ENCODE results near the gene CD40. TPM values are rescaled to one million over a fixed set of nuclear protein-coding genes. Genes with fewer than 3 reads are reported as not detected.

The CD40 gene
- total RNA-seq, 1 experiment from 2014 or later: 7.8 TPM

DNA sequence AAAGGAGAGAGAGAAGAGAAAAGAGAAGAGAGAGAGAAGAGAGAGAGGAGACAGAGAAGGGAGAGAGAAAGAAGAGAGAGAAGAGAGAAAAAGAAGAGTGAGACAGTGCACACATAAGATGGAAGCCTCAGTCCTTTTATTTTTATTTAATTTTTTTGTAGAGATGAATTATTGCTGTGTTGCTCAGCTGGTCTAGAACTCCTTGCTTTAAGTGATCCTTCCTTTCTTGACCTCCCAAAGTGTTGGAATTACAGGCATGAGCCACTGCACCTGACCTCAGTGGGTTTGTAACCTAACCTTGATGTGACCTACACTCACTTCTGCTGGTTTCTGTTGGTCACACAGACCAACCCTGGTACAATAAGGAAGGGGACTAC lies 6.3 kb upstream of the CD40 start:
- Histone ChIP-seq H2BK120ac (ENCODE audit: low read depth, low read length, poor library complexity, severe bottlenecking) (no peak overlapping the region), H2BK20ac (ENCODE audit: low read depth, low read length, poor library complexity, severe bottlenecking) (no peak overlapping the region), H3K23ac (ENCODE audit: insufficient read length, low read depth, low read length) (no peak overlapping the region), H3K4me2 (ENCODE audit: insufficient read depth, insufficient read length, low read length) (no peak overlapping the region), H3K27me3 (ENCODE audit: insufficient read depth, low read length) (peaks cover 8% of the 10 kb centered on the region; the same call in 1 of the 2 replicates), H2BK12ac (ENCODE audit: insufficient read length, low read depth, low read length) (no peak overlapping the region), H3K4ac (ENCODE audit: low read depth, low read length) (no peak overlapping the region), H3K27ac (ENCODE audit: insufficient read length, low read depth, low read length) (no peak overlapping the region), H3T11ph (ENCODE audit: low read length) (no peak overlapping the region), H3K9me3 (ENCODE audit: control insufficient read depth, low read depth, low read length) (no peaks in the 10 kb centered on the region), H4K8ac (replicated peaks; ENCODE audit: insufficient read length, low read depth, low read length) (no peak overlapping the region), H3K14ac (ENCODE audit: insufficient read depth, low read length) (no peak overlapping the region), H2AFZ (ENCODE audit: low read length) (no peak overlapping the region), H2AK5ac (ENCODE audit: insufficient read length, low read length) (no peak overlapping the region), H4K20me1 (ENCODE audit: control insufficient read depth, insufficient read depth, insufficient read length) (no peaks in the 10 kb centered on the region), H3K56ac (ENCODE audit: insufficient read length, low read depth, low read length) (no peak overlapping the region), H2BK15ac (ENCODE audit: low read depth, low read length) (no peak overlapping the region), H3K9ac (ENCODE audit: extremely low read depth, insufficient read length, low read length) (no peak overlapping the region), H3K23me2 (ENCODE audit: insufficient read length, low read depth, low read length, poor library complexity, severe bottlenecking) (no peaks in the 10 kb centered on the region), H2BK5ac (ENCODE audit: insufficient read length, low read length) (no peak overlapping the region), H3K18ac (ENCODE audit: insufficient read length, low read depth, low read length) (no peak overlapping the region), H4K91ac (ENCODE audit: insufficient read length, low read depth, low read length) (no peak overlapping the region), H3K79me2 (ENCODE audit: insufficient read depth, low read length) (no peaks in the 10 kb centered on the region), H3K79me1 (ENCODE audit: insufficient read depth, low read depth, low read length, poor library complexity, severe bottlenecking) (no peaks in the 10 kb centered on the region), H3K4me1 (ENCODE audit: insufficient read depth, low read length) (no peaks in the 10 kb centered on the region), H4K5ac (ENCODE audit: insufficient read length, low read depth, low read length) (no peak overlapping the region)
- H3K27ac Mint-ChIP-seq: no peak overlapping the region
- no peaks in the 10 kb centered on the region; a peak in 1 of 5 replicates for H3K9me3 Mint-ChIP-seq
- H3K27me3 Mint-ChIP-seq (ENCODE audit: low read depth): peaks cover 77% of the 10 kb centered on the region
- H3K4me3 Mint-ChIP-seq: no peak overlapping the region
- TF ChIP-seq CTCF (conservative IDR thresholded peaks at IDR 0.05): no peak
- peaks cover 0 to 8% of the 10 kb centered on the region in 2 experiments; a peak in 2 of 4 replicates for H3K4me1 Mint-ChIP-seq
- no peaks in the 10 kb centered on the region for H3K36me3 Mint-ChIP-seq (ENCODE audit: insufficient read depth in 1 of 3, low read depth in 3 of 3)
- no peak for DNase-seq
